Measurements from ENCODE around the gene VPS37C.

GRCh38 chr11:61106296-61106695 is 54.9 kb downstream of the VPS37C start:
- TF ChIP-seq, protein P1, sequence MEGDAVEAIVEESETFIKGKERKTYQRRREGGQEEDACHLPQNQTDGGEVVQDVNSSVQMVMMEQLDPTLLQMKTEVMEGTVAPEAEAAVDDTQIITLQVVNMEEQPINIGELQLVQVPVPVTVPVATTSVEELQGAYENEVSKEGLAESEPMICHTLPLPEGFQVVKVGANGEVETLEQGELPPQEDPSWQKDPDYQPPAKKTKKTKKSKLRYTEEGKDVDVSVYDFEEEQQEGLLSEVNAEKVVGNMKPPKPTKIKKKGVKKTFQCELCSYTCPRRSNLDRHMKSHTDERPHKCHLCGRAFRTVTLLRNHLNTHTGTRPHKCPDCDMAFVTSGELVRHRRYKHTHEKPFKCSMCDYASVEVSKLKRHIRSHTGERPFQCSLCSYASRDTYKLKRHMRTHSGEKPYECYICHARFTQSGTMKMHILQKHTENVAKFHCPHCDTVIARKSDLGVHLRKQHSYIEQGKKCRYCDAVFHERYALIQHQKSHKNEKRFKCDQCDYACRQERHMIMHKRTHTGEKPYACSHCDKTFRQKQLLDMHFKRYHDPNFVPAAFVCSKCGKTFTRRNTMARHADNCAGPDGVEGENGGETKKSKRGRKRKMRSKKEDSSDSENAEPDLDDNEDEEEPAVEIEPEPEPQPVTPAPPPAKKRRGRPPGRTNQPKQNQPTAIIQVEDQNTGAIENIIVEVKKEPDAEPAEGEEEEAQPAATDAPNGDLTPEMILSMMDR (IDR thresholded peaks at IDR 0.05), result no peak
- TF ChIP-seq RCOR1 (IDR thresholded peaks at IDR 0.05; ENCODE audit: low read length) (no peak), FOSL2 (IDR thresholded peaks at IDR 0.05; ENCODE audit: borderline replicate concordance, low read depth) (no peak), JUND (IDR thresholded peaks at IDR 0.05) (no peak), USF2 (IDR thresholded peaks at IDR 0.05; ENCODE audit: borderline replicate concordance, low read depth, low read length) (no peak), RFX5 (IDR thresholded peaks at IDR 0.05; ENCODE audit: low read length) (no peak), CHD2 (IDR thresholded peaks at IDR 0.05; ENCODE audit: low read length, partially characterized antibody) (no peak), POLR2AphosphoS5 (IDR thresholded peaks at IDR 0.05; ENCODE audit: low read depth, low read length) (no peak), TAF1 (IDR thresholded peaks at IDR 0.05; ENCODE audit: borderline replicate concordance, low read depth, low read length) (no peak), TCF12 (IDR thresholded peaks at IDR 0.05) (no peak)
